ENCODE measurements around the gene BCL7C.
"Not testable (repeated sequence)": the region's sequence is repeated elsewhere in the genome, so short reads cannot be mapped to it uniquely, and the experiment has no call there.

BCL7C gene

GRCh38 chr16:30894540-30895368 is 877 bp upstream of the BCL7C start:
- FAIRE-seq = no peak

- FAIRE-seq = no peak
Observed at GRCh38 chr16:30893417-30893743, 497 bp downstream of the BCL7C start.

GRCh38 chr16:30892670-30893416 is 1.0 kb downstream of the BCL7C start:
- no peak for FAIRE-seq

GRCh38 chr16:30891043-30891823 is 2.6 kb downstream of the BCL7C start:
- FAIRE-seq = not testable (repeated sequence)

- FAIRE-seq = no peak
Observed at GRCh38 chr16:30889721-30890120, 4.2 kb downstream of the BCL7C start.

GRCh38 chr16:30888856-30889499 is 4.9 kb downstream of the BCL7C start:
- no peak for FAIRE-seq

- FAIRE-seq = no peak
Observed at GRCh38 chr16:30887927-30888326, 6.0 kb downstream of the BCL7C start.

- FAIRE-seq = no peak
Observed at GRCh38 chr16:30886145-30886544, 7.7 kb downstream of the BCL7C start.

- no peak for FAIRE-seq
Observed at GRCh38 chr16:30885196-30885595, 8.7 kb downstream of the BCL7C start.

- no peak for FAIRE-seq
Observed at GRCh38 chr16:30884760-30885159, 9.1 kb downstream of the BCL7C start.

- no peak for FAIRE-seq
Observed at GRCh38 chr16:30882429-30883310, 11.2 kb downstream of the BCL7C start.

GRCh38 chr16:30876867-30877266 is 17.0 kb downstream of the BCL7C start:
- FAIRE-seq = no peak

- FAIRE-seq = no peak
Observed at GRCh38 chr16:30875871-30876801, 17.7 kb downstream of the BCL7C start.

GRCh38 chr16:30874821-30875717 is 18.8 kb downstream of the BCL7C start:
- FAIRE-seq = no peak

- no peak for FAIRE-seq
Observed at GRCh38 chr16:30874244-30874820, 19.5 kb downstream of the BCL7C start.

- FAIRE-seq = no peak
Observed at GRCh38 chr16:30870904-30871303, 23.0 kb downstream of the BCL7C start.

- FAIRE-seq = no peak
Observed at GRCh38 chr16:30867747-30868146, 26.1 kb downstream of the BCL7C start.

- no peak for FAIRE-seq
Observed at GRCh38 chr16:30866031-30866430, 27.8 kb downstream of the BCL7C start.

- FAIRE-seq = not testable (repeated sequence)
Observed at GRCh38 chr16:30863178-30863577, 30.7 kb downstream of the BCL7C start.
